ENCODE data around the gene ENOX1. TPM values are rescaled to one million over a fixed set of nuclear protein-coding genes. Genes with fewer than 3 reads are reported as not detected.

Gene ENOX1
- total and polyA plus RNA-seq, 2 donors (not counting 3 experiments of a cell fraction or from before 2014, with no cell fraction given): 0.17 to 0.97 TPM

DNA sequence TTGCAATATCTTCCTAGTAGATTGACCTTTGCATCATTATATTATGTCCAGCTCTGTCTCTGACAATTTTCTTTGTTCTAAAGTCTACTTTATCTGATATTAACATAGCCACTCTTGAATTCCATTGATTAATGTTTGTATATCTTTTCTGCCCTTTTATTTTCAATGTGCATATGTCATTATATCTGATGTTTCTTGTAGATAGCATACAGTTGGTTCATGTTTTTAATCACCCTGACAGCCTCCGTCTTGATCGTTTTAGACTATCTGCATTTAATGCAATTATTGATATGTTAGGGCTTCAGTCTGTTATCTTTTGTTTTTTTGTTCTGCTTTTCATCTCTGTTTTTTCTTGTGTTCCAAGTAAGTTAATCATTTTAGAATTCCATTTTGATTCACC lies 159.8 kb downstream of the ENOX1 start:
- Histone ChIP-seq H3K79me2 (ENCODE audit: control insufficient read depth, insufficient read depth, low read length) (no peaks in the 10 kb centered on the region), H3K9me3 (replicated peaks; ENCODE audit: control insufficient read depth, insufficient read depth, low read length) (no peaks in the 10 kb centered on the region), H3K27me3 (ENCODE audit: control insufficient read depth in 2 of 2, insufficient read depth in 2 of 2, low read length in 2 of 2) (no peaks in the 10 kb centered on the region), H3K36me3 (ENCODE audit: control insufficient read depth in 2 of 2, extremely low read depth in 1 of 2, insufficient read depth in 2 of 2, low read length in 2 of 2) (no peaks in the 10 kb centered on the region), H4K20me1 (replicated peaks; ENCODE audit: control insufficient read depth, extremely low read depth, insufficient read depth, low read length) (no peaks in the 10 kb centered on the region), H2AFZ (ENCODE audit: low read depth, low read length) (no peak overlapping the region), H3K9me1 (replicated peaks; ENCODE audit: control insufficient read depth, extremely low read depth, insufficient read depth, low read length) (no peaks in the 10 kb centered on the region), H3K9ac (replicated peaks; ENCODE audit: extremely low read depth, insufficient read depth, low read length) (no peak overlapping the region), H3K4me1 (ENCODE audit: control insufficient read depth, extremely low read depth, insufficient read depth, low read length) (no peaks in the 10 kb centered on the region), H3K4me3 (replicated peaks in 1 of 3; ENCODE audit: insufficient read depth in 1 of 3, low read depth in 1 of 3, low read length in 3 of 3) (no peak overlapping the region), H3K27ac (ENCODE audit: insufficient read depth, low read depth, low read length) (no peak overlapping the region), H3K4me2 (ENCODE audit: insufficient read depth, low read length) (no peak overlapping the region)
- dilution Hi-C loops (cut with MboI; ENCODE audit: extremely low pct_ligation_motif_present, low sequenced_read_pairs) (no loop called here), intact Hi-C loops (cut with micrococcal nuclease) (no loop called here)
- ChIA-PET CTCF (no interaction called here), POLR2A (no interaction called here)
- FAIRE-seq (no peak), DNase-seq (ENCODE audit: low read depth, low spot score) (no peak)
- no TSS peak for BruUV-seq (replicated peaks)
- TF ChIP-seq FOS (IDR thresholded peaks at IDR 0.05; ENCODE audit: borderline replicate concordance, insufficient read depth, low read length): no peak

DNA sequence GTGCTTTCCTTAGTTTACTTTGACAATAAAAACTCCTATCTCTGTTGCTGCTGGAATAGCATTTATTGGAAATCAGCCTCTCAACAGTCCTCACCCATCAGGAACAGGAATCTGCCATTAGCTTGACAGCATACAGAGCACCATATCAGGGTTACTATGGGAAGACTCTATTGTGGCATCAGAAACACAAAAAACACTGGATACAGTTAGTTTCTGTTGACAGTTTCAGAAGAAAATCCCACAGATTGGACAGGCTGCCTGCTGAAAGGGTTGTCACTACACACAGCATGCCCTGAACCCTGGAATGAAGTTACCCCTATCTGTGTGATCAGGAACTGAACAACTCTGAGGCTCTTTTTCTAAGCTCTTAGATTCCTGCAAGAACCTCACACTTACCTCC lies 172.7 kb downstream of the ENOX1 start:
- ChIA-PET POLR2A (no interaction called here), CTCF (interaction anchor here (0.7 to 1.3 kb wide), 2 partner anchors 8 to 24 kb away, joined by 3 read pairs; no protein-coding TSS in a partner anchor)
- intact Hi-C loops (cut with micrococcal nuclease) (no loop called here), dilution Hi-C loops (cut with MboI; ENCODE audit: extremely low pct_ligation_motif_present, low sequenced_read_pairs) (no loop called here)
- Histone ChIP-seq H2AFZ (ENCODE audit: low read depth, low read length) (no peak overlapping the region), H3K4me3 (replicated peaks in 1 of 3; ENCODE audit: insufficient read depth in 1 of 3, low read depth in 1 of 3, low read length in 3 of 3) (no peak overlapping the region), H3K4me2 (ENCODE audit: insufficient read depth, low read length) (no peak overlapping the region), H4K20me1 (replicated peaks; ENCODE audit: control insufficient read depth, extremely low read depth, insufficient read depth, low read length) (no peaks in the 10 kb centered on the region), H3K79me2 (ENCODE audit: control insufficient read depth, insufficient read depth, low read length) (no peaks in the 10 kb centered on the region), H3K36me3 (ENCODE audit: control insufficient read depth in 2 of 2, extremely low read depth in 1 of 2, insufficient read depth in 2 of 2, low read length in 2 of 2) (no peaks in the 10 kb centered on the region), H3K9ac (replicated peaks; ENCODE audit: extremely low read depth, insufficient read depth, low read length) (no peak overlapping the region), H3K27me3 (ENCODE audit: control insufficient read depth in 2 of 2, insufficient read depth in 2 of 2, low read length in 2 of 2) (no peaks in the 10 kb centered on the region), H3K9me3 (replicated peaks; ENCODE audit: control insufficient read depth, insufficient read depth, low read length) (no peaks in the 10 kb centered on the region), H3K27ac (ENCODE audit: insufficient read depth, low read depth, low read length) (no peak overlapping the region), H3K4me1 (ENCODE audit: control insufficient read depth, extremely low read depth, insufficient read depth, low read length) (no peaks in the 10 kb centered on the region), H3K9me1 (replicated peaks; ENCODE audit: control insufficient read depth, extremely low read depth, insufficient read depth, low read length) (peaks cover 2% of the 10 kb centered on the region)
- DNase-seq (ENCODE audit: low read depth, low spot score) (no peak), FAIRE-seq (no peak)
- no peak for TF ChIP-seq JUN (IDR thresholded peaks at IDR 0.05; ENCODE audit: borderline replicate concordance, insufficient read depth, insufficient read length, low read depth)
- no peak for TF ChIP-seq GATA2 (IDR thresholded peaks at IDR 0.05; ENCODE audit: insufficient read depth, insufficient read length, low read depth, low read length)
- no TSS peak for BruUV-seq (replicated peaks)
